Measurements from ENCODE around the gene MAGEA4. TPM values are rescaled to one million over a fixed set of nuclear protein-coding genes. Genes with fewer than 3 reads are reported as not detected.

Gene MAGEA4
- total RNA-seq, 4 donors from 2014 or later, result not detected

- H3K27ac ChIP-seq, result peak overlapping the region in 1 of 2 donors; percentile 21
- H3K4me3 ChIP-seq, result no peak overlapping the region
- no peak for DNase-seq
- no peaks in the 10 kb centered on the region for H3K36me3 ChIP-seq
- peaks cover 0 to 3% of the 10 kb centered on the region in 2 donors for H3K27me3 ChIP-seq
- H3K9me3 ChIP-seq, result no peaks in the 10 kb centered on the region
- intact Hi-C loops (cut with DNase I; ENCODE audit: low total_unique reads), result no loop called here
- no peaks in the 10 kb centered on the region for H3K4me1 ChIP-seq
- TF ChIP-seq CTCF (IDR thresholded peaks at IDR 0.05) (no peak), POLR2A (IDR thresholded peaks at IDR 0.05) (no peak)
These were observed 34.1 kb upstream of the MAGEA4 start for GRCh38 chrX:151878574-151878973.

GRCh38 chrX:151879856-151880255 is 32.8 kb upstream of the MAGEA4 start:
- Histone ChIP-seq H3K4me1 (no peaks in the 10 kb centered on the region), H3K27ac (no peak overlapping the region), H3K36me3 (no peaks in the 10 kb centered on the region), H3K4me3 (no peak overlapping the region), H3K27me3 (peaks cover 0 to 3% of the 10 kb centered on the region in 2 donors), H3K9me3 (no peaks in the 10 kb centered on the region)
- intact Hi-C loops (cut with DNase I; ENCODE audit: low total_unique reads), result no loop called here
- no peak for DNase-seq
- TF ChIP-seq CTCF (IDR thresholded peaks at IDR 0.05) (no peak), POLR2A (IDR thresholded peaks at IDR 0.05) (no peak)

GRCh38 chrX:151880895-151881294 is 31.8 kb upstream of the MAGEA4 start:
- Histone ChIP-seq H3K36me3 (no peaks in the 10 kb centered on the region), H3K27ac (no peak overlapping the region), H3K27me3 (peaks cover 0 to 3% of the 10 kb centered on the region in 2 donors), H3K9me3 (no peaks in the 10 kb centered on the region), H3K4me1 (no peaks in the 10 kb centered on the region), H3K4me3 (no peak overlapping the region)
- intact Hi-C loops (cut with DNase I; ENCODE audit: low total_unique reads), result no loop called here
- TF ChIP-seq CTCF (IDR thresholded peaks at IDR 0.05), result no peak
- no peak for TF ChIP-seq POLR2A (IDR thresholded peaks at IDR 0.05)
- no peak for DNase-seq

- Histone ChIP-seq H3K27ac (no peak overlapping the region), H3K27me3 (no peaks in the 10 kb centered on the region), H3K4me1 (no peaks in the 10 kb centered on the region), H3K4me3 (no peak overlapping the region), H3K36me3 (no peaks in the 10 kb centered on the region), H3K9me3 (no peaks in the 10 kb centered on the region)
- no peak for DNase-seq
- no peak for TF ChIP-seq CTCF (IDR thresholded peaks at IDR 0.05)
- no peak for TF ChIP-seq POLR2A (IDR thresholded peaks at IDR 0.05)
- intact Hi-C loops (cut with DNase I; ENCODE audit: low total_unique reads), result no loop called here
These were observed 23.3 kb upstream of the MAGEA4 start for GRCh38 chrX:151889421-151889820.

GRCh38 chrX:151896734-151897474 is 15.8 kb upstream of the MAGEA4 start:
- Histone ChIP-seq H3K27ac (no peak overlapping the region), H3K27me3 (no peaks in the 10 kb centered on the region), H3K4me3 (no peak overlapping the region), H3K4me1 (no peaks in the 10 kb centered on the region), H3K36me3 (no peaks in the 10 kb centered on the region), H3K9me3 (no peaks in the 10 kb centered on the region)
- no peak for TF ChIP-seq POLR2A (IDR thresholded peaks at IDR 0.05)
- TF ChIP-seq CTCF (IDR thresholded peaks at IDR 0.05), result no peak
- intact Hi-C loops (cut with DNase I; ENCODE audit: low total_unique reads), result no loop called here
- DNase-seq, result no peak

Data from uterus (tissue), 4 donors.